Rectal smooth muscle tissue (tissue), 1 donor: ENCODE data around the gene TADA3.

Source experiments
- H3K27ac ChIP-seq: one replicate; pipeline ENCODE4 v1.7.0; 2013; ENCODE audit warnings: low read depth, low read length, inconsistent platforms
- H3K27me3 ChIP-seq: one replicate; pipeline ENCODE4 v1.7.0; 2013; ENCODE audit warnings: low read length; ENCODE audit not compliant: control insufficient read depth, insufficient read depth
- H3K36me3 ChIP-seq: one replicate; pipeline ENCODE4 v1.7.0; 2013; ENCODE audit warnings: low read length; ENCODE audit not compliant: control insufficient read depth, insufficient read depth
- H3K4me1 ChIP-seq: one replicate; pipeline ENCODE4 v1.7.0; 2013; ENCODE audit warnings: low read length; ENCODE audit not compliant: control insufficient read depth, insufficient read depth
- H3K4me3 ChIP-seq: one replicate; pipeline ENCODE4 v1.7.0; 2013; ENCODE audit warnings: low read length
- H3K9ac ChIP-seq: one replicate; pipeline ENCODE4 v1.7.0; 2013; ENCODE audit warnings: low read length

The TADA3 gene

GRCh38 chr3:9806688-9807589, 14.7 kb upstream of the TADA3 start:
- Histone ChIP-seq H3K27me3 (no peaks in the 10 kb centered on the region), H3K36me3 (peaks cover 36% of the 10 kb centered on the region), H3K27ac (no peak overlapping the region), H3K4me3 (no peak overlapping the region), H3K9ac (no peak overlapping the region), H3K4me1 (no peaks in the 10 kb centered on the region)

GRCh38 chr3:9806137-9806536, 13.9 kb upstream of the TADA3 start:
- Histone ChIP-seq H3K36me3 (peaks cover 42% of the 10 kb centered on the region), H3K4me1 (no peaks in the 10 kb centered on the region), H3K27me3 (no peaks in the 10 kb centered on the region), H3K9ac (no peak overlapping the region), H3K27ac (no peak overlapping the region), H3K4me3 (no peak overlapping the region)

- no peak overlapping the region for H3K27ac ChIP-seq
- H3K9ac ChIP-seq: no peak overlapping the region
- H3K36me3 ChIP-seq: peaks cover 51% of the 10 kb centered on the region
- H3K4me3 ChIP-seq: no peak overlapping the region
- no peaks in the 10 kb centered on the region for H3K4me1 ChIP-seq
- H3K27me3 ChIP-seq: no peaks in the 10 kb centered on the region
Observed at GRCh38 chr3:9804996-9805395, 12.7 kb upstream of the TADA3 start.

- Histone ChIP-seq H3K9ac (no peak overlapping the region), H3K36me3 (peaks cover 58% of the 10 kb centered on the region), H3K27ac (no peak overlapping the region), H3K27me3 (no peaks in the 10 kb centered on the region), H3K4me1 (no peaks in the 10 kb centered on the region), H3K4me3 (no peak overlapping the region)
Observed at GRCh38 chr3:9803494-9803893, 11.2 kb upstream of the TADA3 start.

GRCh38 chr3:9800529-9800928, 8.3 kb upstream of the TADA3 start:
- Histone ChIP-seq H3K27ac (no peak overlapping the region), H3K9ac (no peak overlapping the region), H3K4me3 (no peak overlapping the region), H3K36me3 (peaks cover 54% of the 10 kb centered on the region), H3K4me1 (no peaks in the 10 kb centered on the region), H3K27me3 (no peaks in the 10 kb centered on the region)

- H3K9ac ChIP-seq: no peak overlapping the region
- no peak overlapping the region for H3K4me3 ChIP-seq
- peaks cover 32% of the 10 kb centered on the region for H3K36me3 ChIP-seq
- no peaks in the 10 kb centered on the region for H3K27me3 ChIP-seq
- no peak overlapping the region for H3K27ac ChIP-seq
- H3K4me1 ChIP-seq: peaks cover 10% of the 10 kb centered on the region
Observed at GRCh38 chr3:9797196-9797945, 5.1 kb upstream of the TADA3 start.

GRCh38 chr3:9795207-9795606, 2.9 kb upstream of the TADA3 start:
- H3K4me3 ChIP-seq: no peak overlapping the region
- no peak overlapping the region for H3K9ac ChIP-seq
- H3K36me3 ChIP-seq: peaks cover 21% of the 10 kb centered on the region
- H3K27ac ChIP-seq: no peak overlapping the region
- H3K27me3 ChIP-seq: no peaks in the 10 kb centered on the region
- H3K4me1 ChIP-seq: peaks cover 20% of the 10 kb centered on the region

- no peak overlapping the region for H3K4me3 ChIP-seq
- H3K4me1 ChIP-seq: peaks cover 20% of the 10 kb centered on the region
- no peaks in the 10 kb centered on the region for H3K27me3 ChIP-seq
- no peak overlapping the region for H3K9ac ChIP-seq
- H3K27ac ChIP-seq: no peak overlapping the region
- peaks cover 17% of the 10 kb centered on the region for H3K36me3 ChIP-seq
Observed at GRCh38 chr3:9794400-9794799, 2.1 kb upstream of the TADA3 start.

GRCh38 chr3:9793161-9793781, 998 bp upstream of the TADA3 start:
- Histone ChIP-seq H3K27me3 (no peaks in the 10 kb centered on the region), H3K4me1 (peaks cover 20% of the 10 kb centered on the region), H3K9ac (peak overlapping the region; percentile 82), H3K27ac (peak overlapping the region; percentile 96), H3K4me3 (peak overlapping the region; percentile 90), H3K36me3 (peaks cover 18% of the 10 kb centered on the region)

- H3K27me3 ChIP-seq: no peaks in the 10 kb centered on the region
- H3K27ac ChIP-seq: peak overlapping the region; percentile 96
- peak overlapping the region; percentile 90 for H3K4me3 ChIP-seq
- H3K9ac ChIP-seq: peak overlapping the region; percentile 6
- H3K36me3 ChIP-seq: peaks cover 15% of the 10 kb centered on the region
- peaks cover 20% of the 10 kb centered on the region for H3K4me1 ChIP-seq
Observed at GRCh38 chr3:9791790-9792404, 376 bp downstream of the TADA3 start.

- H3K9ac ChIP-seq: no peak overlapping the region
- H3K4me3 ChIP-seq: peak overlapping the region; percentile 3
- peak overlapping the region; percentile 96 for H3K27ac ChIP-seq
- peaks cover 20% of the 10 kb centered on the region for H3K4me1 ChIP-seq
- peaks cover 19% of the 10 kb centered on the region for H3K36me3 ChIP-seq
- no peaks in the 10 kb centered on the region for H3K27me3 ChIP-seq
Observed at GRCh38 chr3:9791127-9791526, 1.1 kb downstream of the TADA3 start.

- H3K9ac ChIP-seq: no peak overlapping the region
- no peaks in the 10 kb centered on the region for H3K27me3 ChIP-seq
- no peak overlapping the region for H3K27ac ChIP-seq
- H3K36me3 ChIP-seq: peaks cover 27% of the 10 kb centered on the region
- H3K4me1 ChIP-seq: peaks cover 10% of the 10 kb centered on the region
- H3K4me3 ChIP-seq: no peak overlapping the region
Observed at GRCh38 chr3:9787714-9788113, 4.6 kb downstream of the TADA3 start.
